ENCODE results near the gene MDM1. TPM values are rescaled to one million over a fixed set of nuclear protein-coding genes. Genes with fewer than 3 reads are reported as not detected.

Gene MDM1
- total RNA-seq, 2 donors from 2014 or later, result 7.7 to 12.0 TPM

GRCh38 chr12:68354977-68355541 lies 22.9 kb upstream of the MDM1 start:
- Histone ChIP-seq H3K27me3 (no peaks in the 10 kb centered on the region), H3K4me3 (no peak overlapping the region), H3K36me3 (no peaks in the 10 kb centered on the region), H3K9ac (ENCODE audit: low read depth in 2 of 2, low read length in 2 of 2) (no peak overlapping the region), H3K27ac (no peak overlapping the region), H3K9me3 (no peaks in the 10 kb centered on the region), H3K4me1 (no peaks in the 10 kb centered on the region)
- intact Hi-C loops (cut with DNase I), result no loop called here
- no peak for DNase-seq
- TF ChIP-seq CTCF (IDR thresholded peaks at IDR 0.05), result no peak

GRCh38 chr12:68352067-68352466 lies 19.9 kb upstream of the MDM1 start:
- no peaks in the 10 kb centered on the region for H3K27me3 ChIP-seq
- no peak overlapping the region for H3K9ac ChIP-seq (ENCODE audit: low read depth in 2 of 2, low read length in 2 of 2)
- H3K36me3 ChIP-seq, result no peaks in the 10 kb centered on the region
- H3K27ac ChIP-seq, result no peak overlapping the region
- intact Hi-C loops (cut with DNase I), result no loop called here
- H3K9me3 ChIP-seq, result no peaks in the 10 kb centered on the region
- no peaks in the 10 kb centered on the region for H3K4me1 ChIP-seq
- no peak for DNase-seq
- no peak for TF ChIP-seq CTCF (IDR thresholded peaks at IDR 0.05)
- no peak overlapping the region for H3K4me3 ChIP-seq

- no peak for TF ChIP-seq CTCF (IDR thresholded peaks at IDR 0.05)
- Histone ChIP-seq H3K9ac (ENCODE audit: low read depth in 2 of 2, low read length in 2 of 2) (no peak overlapping the region), H3K4me3 (no peak overlapping the region), H3K27ac (no peak overlapping the region), H3K36me3 (no peaks in the 10 kb centered on the region), H3K4me1 (no peaks in the 10 kb centered on the region), H3K27me3 (no peaks in the 10 kb centered on the region), H3K9me3 (no peaks in the 10 kb centered on the region)
- intact Hi-C loops (cut with DNase I), result no loop called here
- DNase-seq, result no peak
Measured at GRCh38 chr12:68350753-68351152, 18.6 kb upstream of the MDM1 start.

GRCh38 chr12:68349921-68350606 lies 17.9 kb upstream of the MDM1 start:
- H3K27me3 ChIP-seq, result no peaks in the 10 kb centered on the region
- H3K4me1 ChIP-seq, result no peaks in the 10 kb centered on the region
- H3K4me3 ChIP-seq, result no peak overlapping the region
- H3K36me3 ChIP-seq, result no peaks in the 10 kb centered on the region
- H3K9ac ChIP-seq (ENCODE audit: low read depth in 2 of 2, low read length in 2 of 2), result no peak overlapping the region
- no peak for TF ChIP-seq CTCF (IDR thresholded peaks at IDR 0.05)
- no peak for DNase-seq
- no peaks in the 10 kb centered on the region for H3K9me3 ChIP-seq
- intact Hi-C loops (cut with DNase I), result no loop called here
- no peak overlapping the region for H3K27ac ChIP-seq

GRCh38 chr12:68349220-68349621 lies 17.1 kb upstream of the MDM1 start:
- intact Hi-C loops (cut with DNase I), result no loop called here
- DNase-seq, result no peak
- Histone ChIP-seq H3K4me3 (no peak overlapping the region), H3K9ac (ENCODE audit: low read depth in 2 of 2, low read length in 2 of 2) (no peak overlapping the region), H3K27me3 (no peaks in the 10 kb centered on the region), H3K27ac (no peak overlapping the region), H3K4me1 (no peaks in the 10 kb centered on the region), H3K36me3 (no peaks in the 10 kb centered on the region), H3K9me3 (no peaks in the 10 kb centered on the region)
- no peak for TF ChIP-seq CTCF (IDR thresholded peaks at IDR 0.05)
